HG02571 (cell line): Measurements from ENCODE around the gene STAU1.
"Not testable (repeated sequence)": the region's sequence is repeated elsewhere in the genome, so short reads cannot be mapped to it uniquely, and the experiment has no call there.

Source experiments
- ATAC-seq: cut with Tn5 transposase; IDR thresholded peaks from one replicate; pipeline ENCODE4 v1.9.1; 2021; ENCODE audit warnings: mild to moderate bottlenecking, moderate library complexity; ENCODE audit not compliant: unreplicated experiment

STAU1 gene, protein sequence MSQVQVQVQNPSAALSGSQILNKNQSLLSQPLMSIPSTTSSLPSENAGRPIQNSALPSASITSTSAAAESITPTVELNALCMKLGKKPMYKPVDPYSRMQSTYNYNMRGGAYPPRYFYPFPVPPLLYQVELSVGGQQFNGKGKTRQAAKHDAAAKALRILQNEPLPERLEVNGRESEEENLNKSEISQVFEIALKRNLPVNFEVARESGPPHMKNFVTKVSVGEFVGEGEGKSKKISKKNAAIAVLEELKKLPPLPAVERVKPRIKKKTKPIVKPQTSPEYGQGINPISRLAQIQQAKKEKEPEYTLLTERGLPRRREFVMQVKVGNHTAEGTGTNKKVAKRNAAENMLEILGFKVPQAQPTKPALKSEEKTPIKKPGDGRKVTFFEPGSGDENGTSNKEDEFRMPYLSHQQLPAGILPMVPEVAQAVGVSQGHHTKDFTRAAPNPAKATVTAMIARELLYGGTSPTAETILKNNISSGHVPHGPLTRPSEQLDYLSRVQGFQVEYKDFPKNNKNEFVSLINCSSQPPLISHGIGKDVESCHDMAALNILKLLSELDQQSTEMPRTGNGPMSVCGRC

DNA sequence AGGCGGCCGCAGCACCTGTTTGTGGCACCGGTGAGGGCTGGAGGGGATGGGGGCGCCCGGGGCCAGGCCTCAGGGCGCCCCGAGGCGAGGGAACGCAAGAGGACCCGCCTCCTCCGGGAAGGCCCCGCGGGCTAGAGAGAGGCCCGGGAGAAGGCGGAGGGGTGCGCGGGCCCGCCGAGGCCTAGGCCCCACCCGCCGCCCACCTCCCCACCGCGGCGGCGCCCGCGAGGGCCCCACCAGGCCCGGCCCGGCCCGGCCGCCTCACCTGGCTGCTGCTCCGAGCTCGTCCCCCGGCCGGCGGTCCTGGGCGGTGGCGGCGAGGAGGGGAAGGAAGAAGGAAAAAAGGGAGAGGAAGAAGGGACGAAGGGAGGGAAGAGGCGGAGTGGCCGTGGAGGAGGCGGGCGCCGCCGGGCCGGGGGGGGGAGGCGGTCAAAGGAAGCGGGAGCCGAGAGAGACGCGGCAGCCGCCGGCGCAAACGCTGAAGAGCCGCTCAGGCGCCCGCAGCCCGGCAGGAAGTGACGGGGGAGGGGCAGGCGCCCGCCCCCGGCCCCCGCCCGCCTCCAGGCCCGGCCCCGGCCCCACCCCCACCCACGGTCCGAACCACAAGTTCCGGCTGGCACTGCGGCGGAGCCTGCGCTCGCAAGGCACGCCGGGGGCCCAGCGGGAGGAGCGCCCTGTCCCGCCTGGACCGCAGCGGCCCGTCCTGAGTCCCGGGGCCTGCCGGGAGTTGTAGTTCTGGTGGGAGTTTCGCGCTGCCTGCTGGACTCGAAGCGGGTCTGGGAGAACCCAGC lies at the start of gene STAU1:
TSS of gene STAU1 (minus strand) at position 484 of the 791 bp plus-strand sequence. CDS start 22,133 bp downstream, outside the sequence.
- ATAC-seq: peak; percentile 85

DNA sequence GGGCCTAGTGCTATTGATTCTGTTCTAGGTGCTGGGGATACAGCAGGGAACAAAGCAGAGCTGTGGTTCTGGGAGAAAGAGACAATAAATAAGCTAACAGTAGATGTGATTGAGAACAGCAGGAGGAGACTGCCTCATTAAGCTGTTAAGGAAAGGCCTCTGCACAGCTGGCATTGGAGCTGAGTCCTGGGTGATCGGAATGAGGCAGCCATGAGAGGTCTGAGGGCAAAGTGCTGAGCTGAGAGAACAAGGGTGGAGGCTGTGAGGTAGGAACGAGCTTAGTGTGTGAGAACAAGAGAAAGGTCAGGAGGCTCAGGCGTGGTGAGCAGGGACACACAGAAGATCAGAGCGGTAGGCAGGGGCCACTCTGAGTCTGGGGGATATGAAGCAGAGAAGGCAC lies 49.4 kb upstream of the STAU1 start:
- no peak for ATAC-seq

DNA sequence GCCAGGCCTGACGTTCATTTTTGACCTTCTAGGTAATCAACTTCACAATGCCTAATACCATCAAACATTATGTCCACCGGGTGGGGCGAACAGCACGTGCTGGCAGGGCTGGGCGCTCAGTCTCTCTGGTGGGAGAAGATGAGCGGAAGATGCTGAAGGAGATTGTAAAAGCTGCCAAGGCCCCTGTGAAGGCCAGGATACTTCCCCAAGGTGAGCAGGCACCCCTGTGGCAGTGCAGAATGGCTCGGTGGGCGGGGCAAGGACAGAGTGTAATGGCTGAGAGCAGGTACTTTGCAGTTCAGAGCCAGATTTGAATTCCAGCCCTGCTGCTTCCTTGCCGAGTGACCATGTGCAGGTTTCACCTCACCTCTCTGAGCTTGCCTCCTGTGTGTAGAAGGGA lies 48.2 kb upstream of the STAU1 start:
- no peak for ATAC-seq

DNA sequence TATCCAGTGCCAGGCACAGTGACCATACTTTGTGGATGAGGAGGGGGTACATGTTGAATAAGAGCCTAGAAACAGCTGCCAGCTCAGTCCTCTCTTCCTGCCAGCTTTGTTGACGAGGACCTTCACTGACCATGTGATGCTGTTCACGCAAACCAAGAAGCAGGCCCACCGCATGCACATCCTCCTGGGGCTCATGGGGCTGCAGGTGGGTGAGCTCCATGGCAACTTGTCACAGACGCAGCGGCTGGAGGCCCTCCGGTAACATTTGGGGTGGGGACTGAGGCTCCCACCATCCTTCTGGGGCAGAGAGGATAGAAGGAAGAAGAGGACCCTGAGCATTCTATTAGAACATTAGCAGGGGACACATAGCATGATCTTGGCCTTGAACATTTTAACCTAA lies 46.7 kb upstream of the STAU1 start:
- ATAC-seq: no peak

DNA sequence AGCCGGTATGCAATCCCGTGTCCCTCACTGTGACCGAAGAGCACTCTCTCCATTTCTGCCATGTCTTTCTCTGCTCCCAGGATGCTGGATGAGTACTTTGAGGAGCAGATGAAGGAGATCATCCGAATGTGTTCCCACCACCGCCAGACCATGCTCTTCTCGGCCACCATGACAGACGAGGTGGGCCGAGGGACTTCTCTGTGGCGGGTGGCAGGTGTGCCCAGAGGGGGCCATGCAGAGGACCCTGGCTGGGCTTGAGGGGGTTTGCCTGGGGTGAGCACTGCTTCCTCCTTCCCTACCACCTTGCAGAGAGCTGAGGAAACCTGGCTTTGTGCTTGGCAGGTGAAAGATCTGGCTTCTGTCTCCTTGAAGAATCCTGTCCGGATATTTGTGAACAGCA lies 45.1 kb upstream of the STAU1 start:
- no peak for ATAC-seq

DNA sequence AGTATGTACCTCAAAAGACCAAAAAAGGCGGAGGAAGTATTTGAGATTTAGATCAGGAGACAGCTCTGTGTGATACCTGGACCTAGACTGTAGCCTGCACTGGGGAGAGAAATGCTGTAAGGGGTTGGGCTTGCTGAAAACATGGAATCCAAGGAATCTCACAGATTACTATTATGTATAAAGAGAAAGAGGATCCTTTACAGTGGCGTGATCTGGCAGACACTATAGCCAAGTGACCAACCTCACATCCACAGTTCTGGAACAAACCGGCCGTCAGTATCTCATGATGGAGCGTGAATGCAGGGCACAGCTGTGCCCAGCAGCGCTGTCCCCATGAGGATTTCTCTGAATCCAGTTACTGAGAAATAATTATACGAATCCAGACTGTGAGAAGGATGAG lies 43.3 kb upstream of the STAU1 start:
- ATAC-seq: no peak

DNA sequence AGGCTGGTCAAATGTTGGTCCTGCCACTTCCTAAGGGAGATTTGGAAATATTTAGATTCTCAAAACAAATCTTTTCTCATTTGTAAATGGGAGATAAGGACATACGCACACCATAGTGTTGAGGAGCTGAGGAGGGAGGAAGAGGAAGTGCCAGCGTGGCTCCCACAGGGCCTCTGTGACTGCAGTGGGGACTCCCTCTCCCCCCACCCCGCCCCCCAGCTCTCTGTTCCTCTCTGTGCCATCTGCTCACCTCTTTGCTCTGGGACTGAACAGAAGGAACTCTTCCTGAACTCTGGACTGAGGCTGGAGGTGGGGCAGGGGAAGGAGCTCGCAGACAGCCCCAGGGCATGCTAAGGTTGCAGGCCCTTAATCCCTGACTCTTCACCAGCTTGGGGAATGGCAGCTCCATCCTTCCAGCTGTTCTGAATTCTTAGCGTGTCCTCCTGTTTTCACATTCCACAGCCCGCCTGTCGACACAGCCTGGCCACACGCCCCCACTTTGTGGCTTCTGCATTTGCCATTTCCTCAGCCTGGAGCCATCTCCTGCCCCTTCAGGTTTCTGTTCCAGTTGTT lies 42.5 kb upstream of the STAU1 start:
- no peak for ATAC-seq

DNA sequence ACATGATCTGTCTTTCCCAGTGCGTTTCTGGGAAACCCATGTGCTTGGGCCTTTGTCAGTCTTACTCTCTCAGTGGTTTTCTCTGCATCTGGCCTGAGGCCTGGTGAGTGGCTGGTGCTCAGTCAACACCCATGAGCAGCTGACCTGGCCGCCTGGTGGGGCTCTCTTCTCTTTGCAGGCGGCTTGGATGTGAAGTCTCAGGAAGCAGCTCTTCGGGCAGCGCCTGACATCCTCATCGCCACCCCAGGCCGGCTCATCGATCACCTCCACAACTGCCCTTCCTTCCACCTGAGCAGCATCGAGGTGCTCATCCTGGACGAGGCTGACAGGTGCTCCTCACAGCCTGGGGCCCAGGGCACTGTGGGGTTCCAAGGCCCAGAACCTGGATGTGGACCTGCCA lies 41.9 kb upstream of the STAU1 start:
- no peak for ATAC-seq

DNA sequence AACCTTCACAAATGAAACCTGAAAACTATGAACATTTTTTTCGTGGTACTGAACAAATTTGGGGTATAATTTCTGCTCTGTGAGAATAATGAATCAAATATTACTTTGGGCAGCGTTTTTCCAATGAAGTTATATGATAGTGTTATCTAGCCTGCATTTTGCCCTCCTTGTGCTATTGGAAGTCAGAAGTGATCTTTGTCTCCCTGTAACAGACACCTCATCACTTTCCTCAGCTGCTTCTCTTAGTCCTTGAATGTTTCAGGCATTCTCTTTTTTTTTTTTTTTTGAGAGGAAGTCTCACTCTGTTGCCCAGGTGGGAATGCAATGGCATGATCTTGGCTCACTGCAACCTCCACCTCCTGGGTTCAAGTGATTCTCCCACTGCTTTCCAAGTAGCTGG lies 41.2 kb upstream of the STAU1 start:
- no peak for ATAC-seq

DNA sequence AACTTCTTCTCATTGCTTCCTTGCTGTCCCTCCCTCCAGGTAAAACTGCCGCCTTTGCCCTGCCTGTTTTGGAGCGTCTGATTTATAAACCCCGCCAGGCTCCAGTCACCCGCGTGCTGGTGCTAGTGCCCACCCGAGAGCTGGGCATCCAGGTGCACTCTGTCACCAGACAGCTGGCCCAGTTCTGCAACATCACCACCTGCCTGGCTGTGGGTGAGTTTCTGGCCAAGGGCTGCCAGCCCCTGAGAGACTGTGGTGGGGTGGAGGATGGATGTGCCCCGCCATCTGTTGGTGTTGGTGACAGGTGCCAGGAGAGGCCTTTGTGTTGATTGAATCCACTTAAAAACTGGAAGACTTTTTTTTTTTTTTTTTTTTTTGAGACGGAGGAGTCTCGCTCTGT lies 40.5 kb upstream of the STAU1 start:
- no peak for ATAC-seq

DNA sequence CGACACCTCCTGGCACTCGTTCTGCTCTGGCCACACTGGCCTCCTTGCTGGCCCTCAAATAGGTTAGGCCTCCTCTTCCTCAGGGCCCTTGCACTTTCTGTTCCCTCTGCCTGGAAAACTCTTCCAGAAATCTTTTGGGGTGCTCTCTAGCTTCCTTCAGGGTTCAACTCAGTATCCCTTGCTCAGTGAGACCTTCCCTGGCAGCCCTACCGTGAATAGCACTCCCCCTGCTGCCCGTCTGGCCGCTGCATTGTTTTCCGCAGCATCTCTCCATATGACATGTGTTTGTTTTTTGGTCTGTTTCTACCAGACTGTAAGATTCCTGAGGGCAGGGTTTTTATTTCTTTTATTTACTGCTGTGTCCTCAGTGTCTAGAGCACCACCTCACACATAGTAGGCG lies 37.8 kb upstream of the STAU1 start:
- ATAC-seq: no peak

DNA sequence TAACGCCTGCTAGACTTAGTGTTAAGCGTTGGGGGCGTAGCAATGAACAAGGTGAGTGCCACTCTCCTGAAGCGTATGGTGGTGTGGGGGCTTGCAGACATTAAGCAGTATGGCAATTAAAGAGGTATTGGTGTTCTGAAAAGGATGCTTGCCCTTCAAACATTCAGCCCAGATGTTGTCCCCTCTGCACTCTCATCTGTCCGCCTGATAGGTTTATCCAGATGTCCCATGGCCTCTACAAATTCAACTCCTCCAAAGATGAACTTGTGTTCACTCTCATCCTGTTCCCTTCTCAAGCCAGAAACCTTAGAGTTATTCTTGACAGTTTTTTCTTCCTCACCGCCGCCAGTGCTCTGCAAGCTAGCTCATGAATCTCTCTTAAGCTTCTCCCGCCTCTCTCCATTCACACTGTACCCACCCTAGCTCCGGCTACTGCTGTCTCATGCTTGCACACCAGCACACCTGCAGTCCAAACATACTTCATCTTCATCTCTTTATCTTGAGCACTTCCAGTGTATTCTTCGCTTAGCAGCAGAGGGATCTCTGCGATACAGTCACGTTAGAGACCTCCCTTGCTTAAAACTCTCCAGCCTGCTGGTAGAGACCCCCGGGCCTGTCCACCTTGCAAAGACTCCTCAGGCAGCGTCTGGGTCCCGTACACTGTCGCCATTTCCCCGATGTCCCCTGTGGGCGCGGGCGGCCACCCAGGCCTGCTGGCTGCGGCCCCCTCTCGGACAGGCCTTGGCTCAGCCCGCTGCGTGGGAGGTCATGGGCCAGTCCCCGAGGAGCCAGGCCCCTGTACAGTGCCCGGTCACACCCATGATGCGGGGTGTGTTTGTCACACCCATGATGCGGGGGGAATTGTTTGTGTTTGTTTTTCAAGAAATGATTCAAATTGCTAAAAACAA lies 32.0 kb upstream of the STAU1 start:
- ATAC-seq: no peak

DNA sequence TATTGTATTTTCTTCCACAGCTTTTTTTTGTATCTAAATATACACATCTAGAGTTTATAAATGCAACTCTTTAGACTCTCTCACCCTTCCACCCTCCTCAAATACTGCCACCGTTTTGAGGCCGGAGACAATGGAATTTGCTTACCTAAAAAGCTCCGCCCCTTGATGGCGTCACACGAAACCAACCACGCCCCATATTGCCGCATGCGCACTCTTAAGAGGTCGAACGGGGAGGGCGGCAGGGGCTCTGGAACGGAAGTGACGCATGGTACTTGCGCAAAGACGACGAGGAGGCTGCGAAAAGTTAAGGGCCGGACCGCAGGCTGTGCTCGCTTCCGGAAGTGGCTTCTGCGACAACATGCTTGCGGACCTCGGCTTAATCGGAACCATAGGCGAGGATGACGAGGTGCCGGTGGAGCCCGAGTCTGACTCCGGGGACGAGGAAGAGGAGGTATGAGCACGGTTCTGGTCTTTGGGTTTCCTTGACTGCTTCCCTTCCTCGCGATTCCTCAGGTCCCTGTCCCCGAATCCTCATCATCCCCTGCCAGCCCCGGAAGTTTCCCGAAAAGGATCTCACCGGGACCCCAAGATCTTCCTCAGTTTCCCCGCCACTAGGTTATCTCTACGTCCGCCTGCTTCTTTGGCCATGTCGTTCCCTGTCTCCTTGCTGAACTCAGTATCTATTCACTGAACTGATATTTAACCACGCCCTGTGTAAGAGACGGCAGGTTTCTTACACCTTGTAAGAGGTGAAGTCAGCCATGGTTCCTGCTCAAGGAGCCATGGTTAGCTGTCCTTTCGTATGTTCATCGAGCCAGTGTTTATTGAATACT lies 31.2 kb upstream of the STAU1 start, which contains the start of gene DDX27:
TSS of gene DDX27 (plus strand) at position 326 of the 833 bp plus-strand sequence. CDS start at position 359, 33 bp downstream.
- ATAC-seq: peak; percentile 84

DNA sequence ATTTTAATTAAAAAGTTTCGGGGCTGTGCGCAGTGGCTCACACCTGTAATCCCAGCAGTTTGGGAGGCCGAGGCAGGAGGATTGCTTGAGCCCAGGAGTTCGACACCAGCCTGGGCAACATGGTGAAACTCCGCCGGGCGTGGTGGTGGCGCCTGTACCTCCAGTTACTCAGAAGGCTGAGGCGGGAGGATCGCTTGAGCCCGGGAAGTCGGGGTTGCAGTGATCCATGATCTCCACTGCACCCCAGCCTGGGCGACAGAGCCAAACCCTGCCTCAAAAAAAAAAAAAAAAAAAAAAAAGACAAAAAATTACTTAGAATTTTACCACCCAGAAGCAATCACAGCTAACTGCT lies 30.6 kb upstream of the STAU1 start:
- ATAC-seq: not testable (repeated sequence)

DNA sequence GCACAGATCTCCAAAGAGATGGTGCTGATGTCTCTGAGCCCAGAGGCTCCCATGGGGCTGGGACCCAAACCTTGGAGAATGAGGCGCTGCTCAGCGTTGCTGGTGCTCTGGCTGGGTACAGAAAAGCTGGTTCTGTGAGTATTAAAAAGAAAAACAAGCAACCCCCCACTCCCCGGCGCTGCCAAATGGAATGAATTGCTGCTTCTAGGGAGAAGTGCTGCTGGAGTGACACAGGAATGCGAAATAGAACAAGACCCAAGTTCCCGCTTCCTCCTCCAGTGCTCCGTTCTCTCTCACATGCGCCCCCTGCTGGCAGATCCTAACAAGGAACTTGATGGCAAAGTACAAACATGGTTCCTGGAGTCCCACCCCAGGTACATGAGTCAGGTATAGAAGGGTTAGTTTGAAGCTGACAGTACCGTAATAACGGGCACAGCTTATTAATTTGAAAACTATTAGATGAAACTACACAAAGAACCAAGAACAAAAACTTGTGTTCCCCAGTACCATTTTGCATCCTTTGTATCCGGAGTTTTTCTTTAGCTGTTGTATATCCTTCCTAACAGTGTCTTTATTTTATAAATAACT lies 29.0 kb upstream of the STAU1 start:
- no peak for ATAC-seq

DNA sequence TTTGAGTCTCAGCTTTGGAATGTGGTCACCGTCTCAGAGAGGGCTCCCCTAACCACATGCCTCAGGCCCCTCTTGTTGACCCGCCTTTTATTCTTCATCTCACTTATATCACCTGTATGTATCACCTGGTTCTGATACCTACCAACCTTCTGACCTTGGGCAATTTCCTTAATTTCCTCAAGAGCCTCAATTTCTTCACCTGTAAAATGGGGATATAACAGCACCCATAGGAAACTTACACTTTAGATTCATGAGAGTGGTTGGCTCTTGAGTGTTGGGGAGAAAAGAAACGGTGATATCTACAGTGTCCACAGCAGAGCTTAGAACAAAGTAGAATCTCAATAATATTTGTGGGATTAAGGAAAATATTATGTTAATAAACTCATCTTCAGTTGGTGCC lies 27.1 kb upstream of the STAU1 start:
- ATAC-seq: no peak

DNA sequence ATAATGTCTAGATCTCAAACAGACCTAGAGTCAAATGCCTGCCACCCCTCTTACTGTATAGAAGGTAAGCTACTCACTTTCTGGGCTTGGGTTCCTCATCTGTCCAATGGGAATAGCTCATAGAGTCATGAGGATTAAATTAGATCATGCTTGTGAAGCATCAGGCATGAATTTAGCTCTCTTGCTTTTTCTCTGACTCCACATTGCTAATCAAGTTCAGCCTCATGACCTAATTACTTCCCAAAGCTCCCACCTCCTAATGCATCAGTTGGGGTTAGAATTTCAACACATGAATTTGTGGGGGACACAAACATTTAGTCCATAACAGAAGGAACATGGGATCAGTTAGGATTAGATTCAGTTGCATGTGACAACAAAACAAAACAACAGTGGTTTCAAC lies 26.4 kb upstream of the STAU1 start:
- ATAC-seq: no peak

DNA sequence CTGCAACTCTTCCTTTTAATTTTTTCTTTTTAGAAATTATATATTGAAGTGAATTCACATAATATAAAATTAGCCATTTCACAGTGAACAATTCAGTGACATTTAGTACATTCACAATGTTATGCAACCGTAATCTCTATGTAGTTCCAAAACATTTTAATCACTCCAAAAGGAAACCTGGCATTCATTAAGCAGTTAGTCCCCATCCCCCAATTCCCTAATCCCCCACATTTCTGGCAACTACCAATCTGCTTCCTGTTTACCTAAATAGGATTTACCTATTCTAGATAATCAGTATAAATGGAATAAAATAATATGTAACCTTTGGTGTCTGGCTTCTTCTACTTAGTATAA lies 22.6 kb upstream of the STAU1 start:
- ATAC-seq: no peak

DNA sequence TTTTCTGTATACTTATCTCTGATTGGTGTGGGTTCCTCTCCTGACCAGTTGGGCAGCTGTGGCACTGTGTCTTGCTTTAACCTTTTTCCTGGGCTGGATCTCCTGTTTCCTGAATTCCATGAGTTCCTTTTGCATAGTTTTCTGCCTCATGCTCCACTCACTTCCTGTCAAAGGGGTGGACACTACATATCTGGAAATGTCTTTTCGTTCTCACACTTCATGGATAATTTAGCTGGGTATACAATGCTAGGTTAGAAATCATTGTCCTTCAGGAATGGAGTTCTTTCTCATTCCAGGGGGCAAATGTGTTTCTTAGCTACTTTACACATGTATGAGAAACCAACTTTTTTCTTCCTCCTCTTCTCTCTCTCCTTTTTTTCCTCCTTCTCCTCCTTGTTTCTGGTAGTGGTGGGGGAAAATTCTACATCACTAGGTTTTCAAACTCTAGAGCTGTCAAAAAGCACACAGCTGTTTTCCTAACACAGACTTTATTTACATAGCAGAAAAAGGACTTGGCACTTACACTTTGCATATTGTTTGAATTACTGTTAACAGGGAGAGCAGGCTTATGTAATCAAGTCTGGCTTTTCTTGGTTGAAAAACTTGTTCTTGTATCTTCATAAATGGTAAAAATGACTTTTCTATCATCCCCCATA lies 22.1 kb upstream of the STAU1 start:
- ATAC-seq: no peak
